C1 segment of cervical spinal cord (tissue), 14 donors: ENCODE results near the gene PRAMEF8.
"Not testable (repeated sequence)": the region's sequence is repeated elsewhere in the genome, so short reads cannot be mapped to it uniquely, and the experiment has no call there.

Experiments
- DNase-seq, 14 donors: peaks; one replicate each; lab custom pipeline; 2025; lab: John Stamatoyannopoulos, UW

The PRAMEF8 gene

GRCh38 chr1:13285037-13285436, at the start of gene PRAMEF8:
PRAMEF8 (minus strand) TSS chr1:13285137; CDS start chr1:13284091, 1,046 bp downstream.
- not testable (repeated sequence) for DNase-seq

- DNase-seq, result not testable (repeated sequence)
These were observed 30.3 kb upstream of the PRAMEF8 start, which contains the start of gene PRAMEF15 for GRCh38 chr1:13315281-13315680. PRAMEF15 (plus strand) TSS chr1:13315581; CDS start chr1:13318408, 2,827 bp downstream.

- not testable (repeated sequence) for DNase-seq
These were observed 18.3 kb upstream of the PRAMEF8 start, which contains the start of gene PRAMEF33 for GRCh38 chr1:13303239-13303638. PRAMEF33 (plus strand) TSS chr1:13303539; CDS start chr1:13305955, 2,416 bp downstream.

DNA sequence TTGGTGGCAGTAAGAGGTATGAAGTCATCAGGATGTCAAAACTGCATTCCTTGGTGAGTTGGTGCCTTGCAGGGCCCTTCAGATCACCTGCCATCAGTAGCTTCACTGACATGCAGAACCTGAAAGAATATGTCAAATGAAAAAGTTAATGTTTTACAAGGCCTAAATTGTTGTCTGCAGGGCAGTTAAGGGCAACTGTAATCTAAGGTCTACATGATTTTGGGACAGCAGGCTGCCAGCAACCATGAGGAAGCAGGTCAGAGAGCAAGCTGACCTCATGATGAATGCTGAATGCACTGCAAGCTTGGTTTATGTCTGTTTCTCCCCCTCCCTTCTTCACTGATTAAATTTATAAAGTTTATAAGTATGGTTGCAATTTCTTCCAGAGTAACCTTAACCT, 17.3 kb upstream of the PRAMEF8 start:
- DNase-seq, result not testable (repeated sequence)

- DNase-seq, result not testable (repeated sequence)
These were observed 13.8 kb upstream of the PRAMEF8 start for GRCh38 chr1:13298699-13299098.

- DNase-seq, result not testable (repeated sequence)
These were observed 12.4 kb upstream of the PRAMEF8 start for GRCh38 chr1:13297216-13297931.

- not testable (repeated sequence) for DNase-seq
These were observed 4.1 kb upstream of the PRAMEF8 start for GRCh38 chr1:13289030-13289429.

DNA sequence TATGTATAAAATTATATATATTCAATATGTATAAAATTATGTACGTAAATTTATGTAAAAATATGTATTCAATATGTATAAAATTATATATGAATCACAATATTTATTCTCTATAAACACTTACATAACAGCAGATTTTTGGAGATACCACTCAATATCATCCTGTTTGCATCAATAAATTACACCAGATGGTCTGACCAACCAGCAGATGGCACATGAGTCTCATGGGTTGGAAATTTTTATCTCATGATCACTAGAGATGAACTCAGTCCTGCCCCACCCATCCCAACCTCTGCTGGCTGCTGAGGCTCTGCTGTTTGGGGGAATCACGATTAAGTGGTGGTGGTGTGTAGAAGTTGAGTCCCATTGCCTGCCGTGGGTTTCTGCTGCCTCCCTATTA, 5.3 kb downstream of the PRAMEF8 start:
- not testable (repeated sequence) for DNase-seq

DNA sequence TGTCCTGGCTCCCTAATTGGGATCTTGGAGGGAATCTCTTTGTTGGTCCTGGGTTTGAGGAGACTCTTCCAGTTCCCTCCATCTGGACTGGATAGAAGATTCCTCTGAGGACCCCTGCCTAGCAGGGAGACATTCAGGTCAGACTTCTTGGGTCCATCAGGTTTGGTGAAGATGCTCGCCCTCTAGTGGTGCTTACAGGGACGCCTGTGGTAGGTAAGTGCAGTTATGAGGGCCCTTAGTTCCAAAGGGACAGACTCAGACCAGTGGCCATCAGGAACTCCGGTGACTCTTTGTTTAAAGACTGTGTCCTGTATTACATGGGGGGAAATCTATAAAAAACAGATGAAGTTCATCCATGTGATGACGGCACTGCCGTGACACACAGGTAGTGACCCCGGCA, 7.9 kb downstream of the PRAMEF8 start:
- not testable (repeated sequence) for DNase-seq

DNA sequence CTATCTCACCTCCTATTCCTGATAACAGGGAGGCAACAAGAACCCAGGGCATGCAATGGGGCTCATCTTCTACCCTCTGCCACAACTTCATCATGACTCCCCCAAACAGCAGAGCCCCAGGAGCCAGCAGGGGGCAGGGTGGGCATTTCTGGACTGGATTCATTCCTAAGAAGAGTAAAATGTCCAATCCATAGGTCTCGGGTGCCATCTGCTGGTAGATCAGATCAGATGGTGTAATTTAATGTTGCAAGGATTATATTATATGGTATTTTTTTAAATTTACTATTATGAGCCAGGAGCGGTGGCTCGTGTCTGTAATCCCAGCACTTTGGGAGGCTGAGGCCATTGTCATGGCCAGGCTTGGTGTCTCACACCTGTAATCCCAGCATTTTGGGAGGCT, 19.8 kb downstream of the PRAMEF8 start:
- DNase-seq, result not testable (repeated sequence)

DNA sequence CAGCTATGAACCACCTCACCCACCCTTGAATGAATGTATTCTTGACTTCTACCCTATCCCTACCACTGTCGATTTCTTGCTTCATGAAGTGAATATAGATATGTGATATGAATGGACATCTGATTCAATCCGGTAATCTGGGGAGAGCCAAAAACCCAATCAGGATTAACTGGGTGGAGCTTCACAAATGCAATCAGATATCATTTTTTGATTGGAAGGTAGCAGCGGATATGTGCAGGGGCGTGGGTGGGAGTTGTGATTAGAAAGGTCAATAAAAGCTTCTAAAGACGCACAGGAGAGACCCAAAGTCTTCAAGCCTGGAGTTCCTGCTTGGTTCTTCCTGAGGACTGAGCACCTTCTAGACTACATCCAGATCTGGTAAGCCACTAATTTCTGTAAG, 31.0 kb downstream of the PRAMEF8 start, which contains the start of gene PRAMEF5:
PRAMEF5 (plus strand) TSS at position 301 of the 400 bp plus-strand sequence. CDS start 5,071 bp downstream, outside the sequence.
- not testable (repeated sequence) for DNase-seq

DNA sequence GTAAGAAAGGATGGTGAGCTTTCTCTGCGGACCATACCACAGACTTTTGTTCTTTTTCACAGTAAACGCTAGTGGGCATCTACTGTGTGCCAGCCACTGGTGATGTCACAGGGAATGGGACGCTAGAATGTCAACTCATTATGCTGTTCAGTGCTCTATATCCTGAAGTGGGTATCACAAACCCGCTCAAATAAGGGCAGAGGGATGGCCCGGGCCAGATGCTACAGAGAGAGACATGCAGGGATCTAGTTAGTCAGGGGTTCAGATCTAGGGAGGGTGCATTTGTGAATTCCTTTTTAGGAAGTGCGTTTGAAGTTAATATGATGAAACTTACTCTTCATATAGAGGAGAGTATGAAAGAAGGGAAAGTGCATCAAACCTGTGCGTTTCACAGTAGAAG, 37.8 kb downstream of the PRAMEF8 start:
- not testable (repeated sequence) for DNase-seq

- not testable (repeated sequence) for DNase-seq
These were observed 38.4 kb downstream of the PRAMEF8 start for GRCh38 chr1:13246554-13246871.

GRCh38 chr1:13245841-13246553, 38.9 kb downstream of the PRAMEF8 start:
- DNase-seq, result not testable (repeated sequence)

GRCh38 chr1:13243536-13244263, 41.2 kb downstream of the PRAMEF8 start:
- not testable (repeated sequence) for DNase-seq

- not testable (repeated sequence) for DNase-seq
These were observed 45.3 kb downstream of the PRAMEF8 start for GRCh38 chr1:13239633-13240032.

DNA sequence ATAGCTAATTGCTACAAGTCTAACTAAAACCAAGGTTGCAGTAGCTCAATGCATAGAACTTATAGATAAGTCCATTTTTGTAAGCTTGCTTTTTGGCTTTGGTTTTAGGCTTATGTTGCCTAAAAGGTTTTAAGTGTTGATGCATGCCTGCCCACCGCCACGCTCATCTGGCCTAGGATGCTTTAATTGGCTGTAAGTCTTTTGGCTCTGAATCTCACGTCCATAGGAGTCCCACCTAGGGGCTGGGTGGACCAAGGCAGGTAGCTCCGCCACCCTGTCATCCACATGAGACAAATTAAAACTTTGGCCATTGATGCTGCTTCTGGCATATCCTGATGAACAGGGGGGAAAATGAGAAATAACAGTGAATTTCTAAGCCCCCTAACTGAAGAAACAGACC, 47.4 kb downstream of the PRAMEF8 start:
- not testable (repeated sequence) for DNase-seq

GRCh38 chr1:13234057-13234456, 50.9 kb downstream of the PRAMEF8 start:
- DNase-seq, result not testable (repeated sequence)

- DNase-seq, result not testable (repeated sequence)
These were observed 52.9 kb downstream of the PRAMEF8 start for GRCh38 chr1:13232056-13232455.
